Kidney (tissue), 14 donors: ENCODE data around the gene YWHAH. TPM values are rescaled to one million over a fixed set of nuclear protein-coding genes. Genes with fewer than 3 reads are reported as not detected.

Experiments used
- DNase-seq, 5 donors: peaks; one replicate each; pipeline ENCODE4 v3.0.0-alpha.2; 2013 to 2020
- FAIRE-seq: peaks from 2 replicates; lab custom pipeline; 2012; peaks lifted over from hg19 to GRCh38; lab: Jason Lieb, UNC
- H3K27ac ChIP-seq, 2 donors: one replicate each; pipeline ENCODE4 v1.7.0; 2013; ENCODE audit warnings: low read depth in 2 of 2, low read length in 2 of 2, inconsistent platforms in 1 of 2
- H3K27me3 ChIP-seq: one replicate; pipeline ENCODE4 v1.7.1; 2013; ENCODE audit warnings: low read length, inconsistent platforms; ENCODE audit not compliant: control insufficient read depth, insufficient read depth
- H3K36me3 ChIP-seq, 3 donors: one replicate each; pipeline versions ENCODE4 v1.7.0 to v1.7.1; 2013; ENCODE audit warnings: low read length in 3 of 3, control low read depth in 1 of 3, inconsistent platforms in 1 of 3; ENCODE audit not compliant: insufficient read depth in 3 of 3, control insufficient read depth in 2 of 3
- H3K4me1 ChIP-seq, 3 donors: one replicate each; pipeline versions ENCODE4 v1.7.0 to v1.7.1; 2013; ENCODE audit warnings: low read length in 3 of 3, inconsistent platforms in 1 of 3, low read depth in 1 of 3; ENCODE audit not compliant: control insufficient read depth in 2 of 3, insufficient read depth in 2 of 3
- H3K4me3 ChIP-seq, 3 donors: one replicate each; pipeline versions ENCODE4 v1.7.0 to v1.8.1; 2013; ENCODE audit warnings: low read length in 3 of 3, control low read depth in 1 of 3, inconsistent platforms in 1 of 3
- H3K9ac ChIP-seq, 3 donors: one replicate each; pipeline versions ENCODE4 v1.7.0 to v1.7.1; 2013; ENCODE audit warnings: low read length in 3 of 3, control low read depth in 1 of 3, inconsistent platforms in 1 of 3
- H3K9me3 ChIP-seq, 3 donors: one replicate each; pipeline versions ENCODE4 v1.7.0 to v1.7.1; 2013; ENCODE audit warnings: low read length in 3 of 3, control low read depth in 1 of 3, inconsistent platforms in 1 of 3; ENCODE audit not compliant: control insufficient read depth in 2 of 3, insufficient read depth in 1 of 3
- intact Hi-C: fragments of 100-400 bp; cut with DNase I; formaldehyde crosslinking; loops from one replicate; pipeline ENCODE4 v1.11.1; 2022
- polyA plus RNA-seq: library from polyadenylated mRNA; stranded (reverse); fragments of 350-450 nt; fragmentation: Illumina TruSeq; extraction: RNeasy Lipid Tissue Mini Kit (QIAGEN cat#74804); gene quantifications from one replicate; pipeline ENCODE4 v1.2.3, GENCODE V29; 2014; ENCODE audit warnings: low read depth, low replicate concordance; ENCODE audit not compliant: insufficient read depth
- total RNA-seq: library from RNA; stranded (reverse); fragmentation: NEBNext Ultra II Directional; extraction: Animal tissue kit (Norgen Biotek cat#: 25700); gene quantifications from one replicate; pipeline ENCODE4 v1.2.1, GENCODE V29; 2021
- TF ChIP-seq, protein P1 (sequence below): IDR thresholded peaks from 3 replicates; pipeline ENCODE4 v1.5.1; 2012; ENCODE audit warnings: mild to moderate bottlenecking, moderate library complexity, borderline replicate concordance; ENCODE audit not compliant: insufficient read depth; ENCODE audit errors: extremely low read depth
- donor health status: control.
- donor health status: control.
- donor health status: control.
- donor health status: control.
- donor health status: control.
- donor health status: DM: yes; HTN: yes; CAD: no.
- donor health status: Normal renal cell carcinoma (clear cell type).

The YWHAH gene
- total and polyA plus RNA-seq, 2 donors from 2014 or later = 82.0 to 274 TPM

- Histone ChIP-seq H3K9me3 (no peaks in the 10 kb centered on the region), H3K4me3 (no peak overlapping the region), H3K27ac (no peak overlapping the region), H3K4me1 (no peaks in the 10 kb centered on the region), H3K27me3 (no peaks in the 10 kb centered on the region), H3K9ac (no peak overlapping the region), H3K36me3 (peaks cover 0 to 20% (median 9%) of the 10 kb centered on the region in 3 donors)
- TF ChIP-seq, protein P1, sequence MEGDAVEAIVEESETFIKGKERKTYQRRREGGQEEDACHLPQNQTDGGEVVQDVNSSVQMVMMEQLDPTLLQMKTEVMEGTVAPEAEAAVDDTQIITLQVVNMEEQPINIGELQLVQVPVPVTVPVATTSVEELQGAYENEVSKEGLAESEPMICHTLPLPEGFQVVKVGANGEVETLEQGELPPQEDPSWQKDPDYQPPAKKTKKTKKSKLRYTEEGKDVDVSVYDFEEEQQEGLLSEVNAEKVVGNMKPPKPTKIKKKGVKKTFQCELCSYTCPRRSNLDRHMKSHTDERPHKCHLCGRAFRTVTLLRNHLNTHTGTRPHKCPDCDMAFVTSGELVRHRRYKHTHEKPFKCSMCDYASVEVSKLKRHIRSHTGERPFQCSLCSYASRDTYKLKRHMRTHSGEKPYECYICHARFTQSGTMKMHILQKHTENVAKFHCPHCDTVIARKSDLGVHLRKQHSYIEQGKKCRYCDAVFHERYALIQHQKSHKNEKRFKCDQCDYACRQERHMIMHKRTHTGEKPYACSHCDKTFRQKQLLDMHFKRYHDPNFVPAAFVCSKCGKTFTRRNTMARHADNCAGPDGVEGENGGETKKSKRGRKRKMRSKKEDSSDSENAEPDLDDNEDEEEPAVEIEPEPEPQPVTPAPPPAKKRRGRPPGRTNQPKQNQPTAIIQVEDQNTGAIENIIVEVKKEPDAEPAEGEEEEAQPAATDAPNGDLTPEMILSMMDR = no peak
- FAIRE-seq (no peak), DNase-seq (peak in 1 of 5 donors; percentile 58)
- intact Hi-C loops = no loop called here
Measured at GRCh38 chr22:31906086-31906485, 38.2 kb upstream of the YWHAH start.

DNA sequence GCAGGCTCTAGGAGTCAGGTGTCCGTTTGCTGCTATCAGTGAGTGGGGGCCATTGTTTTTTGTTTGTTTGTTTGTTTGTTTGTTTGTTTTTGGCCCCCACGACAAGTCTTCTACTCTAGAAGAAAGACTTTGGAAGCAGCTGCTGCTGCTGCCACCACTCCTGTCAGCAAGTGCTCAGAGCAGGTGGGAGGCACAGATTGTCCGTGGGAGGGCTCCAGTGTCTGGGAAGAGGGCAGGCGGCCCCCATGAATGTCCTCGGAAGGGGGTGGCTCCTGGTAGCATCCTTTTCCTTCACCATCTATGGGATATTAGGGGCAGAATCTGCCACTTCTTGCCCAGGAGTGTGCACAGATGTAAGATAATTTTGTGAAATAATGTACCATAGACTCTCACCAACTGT, 37.8 kb upstream of the YWHAH start:
- no peaks in the 10 kb centered on the region for H3K9me3 ChIP-seq
- peaks cover 0 to 15% (median 9%) of the 10 kb centered on the region in 3 donors for H3K36me3 ChIP-seq
- TF ChIP-seq, protein P1 = no peak
- intact Hi-C loops = no loop called here
- no peak overlapping the region for H3K9ac ChIP-seq
- H3K27ac ChIP-seq = no peak overlapping the region
- H3K4me3 ChIP-seq = no peak overlapping the region
- H3K27me3 ChIP-seq = no peaks in the 10 kb centered on the region
- no peaks in the 10 kb centered on the region for H3K4me1 ChIP-seq
- no peak for FAIRE-seq
- peak in 2 of 5 donors; percentile 33 to 37 for DNase-seq

DNA sequence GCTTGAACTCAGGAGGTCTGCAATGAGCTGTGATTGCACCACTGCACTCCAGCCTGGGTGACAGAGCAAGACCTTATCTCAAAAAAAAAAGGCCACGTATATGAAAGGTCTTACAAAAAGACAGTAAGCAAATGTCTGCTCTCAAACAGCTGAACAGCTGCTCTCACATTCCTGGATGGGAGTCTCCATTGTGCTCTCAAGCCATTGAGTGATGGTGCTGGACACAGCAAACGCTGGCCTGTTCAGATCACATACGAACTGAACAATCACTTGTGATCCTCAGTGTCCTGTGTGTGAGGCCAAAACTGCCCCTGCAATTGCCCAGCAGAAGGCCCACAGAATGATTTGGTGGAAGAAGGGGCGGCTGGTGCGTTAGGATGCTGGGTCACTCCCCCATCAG, 34.4 kb upstream of the YWHAH start:
- Histone ChIP-seq H3K4me1 (no peaks in the 10 kb centered on the region), H3K27ac (no peak overlapping the region), H3K9me3 (no peaks in the 10 kb centered on the region), H3K27me3 (no peaks in the 10 kb centered on the region), H3K36me3 (peaks cover 0 to 3% (median under 1%) of the 10 kb centered on the region in 3 donors), H3K9ac (no peak overlapping the region), H3K4me3 (no peak overlapping the region)
- FAIRE-seq (no peak), DNase-seq (peak in 1 of 5 donors; percentile 20)
- TF ChIP-seq, protein P1 = no peak
- intact Hi-C loops = no loop called here
